GM11168 (cell line): ENCODE measurements around the gene IRAK1.
"Not testable (repeated sequence)": the region's sequence is repeated elsewhere in the genome, so short reads cannot be mapped to it uniquely, and the experiment has no call there.

Source experiments
- in situ Hi-C: fragments of 300-500 bp; cut with MboI; formaldehyde crosslinking; loops from one replicate; pipeline ENCODE4 v1.12.0; 2022; ENCODE audit warnings: low sequenced_read_pairs; ENCODE audit not compliant: unreplicated experiment

Gene IRAK1

DNA sequence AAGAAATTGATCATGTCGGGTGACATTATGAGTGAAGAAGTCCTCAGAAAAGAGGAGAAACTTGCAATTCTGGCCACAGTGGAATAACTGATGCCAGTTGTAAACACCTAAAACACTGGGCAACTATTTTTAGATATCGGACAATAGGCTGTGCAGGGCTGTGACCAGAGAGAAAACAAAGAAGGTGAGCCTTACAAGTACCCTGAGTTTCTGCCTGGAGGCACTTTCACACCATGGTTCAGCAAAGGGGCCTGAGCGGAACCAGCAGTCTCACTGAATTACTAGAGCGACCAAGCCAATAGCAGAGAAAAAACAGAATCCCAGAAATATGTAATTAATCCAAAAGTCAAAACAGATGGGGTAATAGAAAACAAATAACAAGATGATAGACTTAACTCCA, 11.2 kb downstream of the IRAK1 start:
- in situ Hi-C loops = no loop called here

- in situ Hi-C loops = no loop called here
Observed at GRCh38 chrX:154006947-154007346, 12.8 kb downstream of the IRAK1 start.

GRCh38 chrX:154004315-154004714, 15.4 kb downstream of the IRAK1 start:
- in situ Hi-C loops = no loop called here

GRCh38 chrX:154002215-154002719, 17.4 kb downstream of the IRAK1 start:
- in situ Hi-C loops = no loop called here

GRCh38 chrX:154000051-154000450, 19.7 kb downstream of the IRAK1 start:
- in situ Hi-C loops = no loop called here

GRCh38 chrX:153999359-154000037, 20.2 kb downstream of the IRAK1 start:
- in situ Hi-C loops = no loop called here

- in situ Hi-C loops = no loop called here
Observed at GRCh38 chrX:153995504-153995903, 24.2 kb downstream of the IRAK1 start.

DNA sequence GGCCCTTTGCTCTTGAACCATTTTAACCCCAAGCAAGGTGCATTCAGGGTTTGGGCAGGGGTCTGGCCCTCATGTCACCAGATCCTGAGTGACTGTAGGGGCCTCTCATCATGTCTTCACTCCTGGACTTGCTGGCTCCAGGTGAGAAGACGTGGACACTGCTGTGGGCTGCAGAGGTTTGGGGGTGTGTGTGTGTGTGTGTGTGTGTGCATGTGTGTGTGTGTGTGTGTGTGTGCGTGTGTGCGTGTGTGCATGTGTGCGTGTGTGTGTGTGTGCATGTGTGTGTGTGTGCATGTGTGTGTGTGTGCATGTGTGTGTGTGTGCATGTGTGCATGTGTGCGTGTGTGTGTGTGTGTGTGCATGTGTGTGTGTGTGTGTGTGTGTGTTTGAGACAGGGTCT, 25.3 kb downstream of the IRAK1 start:
- in situ Hi-C loops = not testable (repeated sequence)

GRCh38 chrX:153993978-153994377, 25.7 kb downstream of the IRAK1 start:
- in situ Hi-C loops = no loop called here

GRCh38 chrX:153993079-153993478, 26.6 kb downstream of the IRAK1 start:
- in situ Hi-C loops = no loop called here

- in situ Hi-C loops = no loop called here
Observed at GRCh38 chrX:153992180-153992579, 27.5 kb downstream of the IRAK1 start.

- in situ Hi-C loops = no loop called here
Observed at GRCh38 chrX:153991013-153991580, 28.6 kb downstream of the IRAK1 start.

- in situ Hi-C loops = no loop called here
Observed at GRCh38 chrX:153989973-153990655, 29.6 kb downstream of the IRAK1 start.

- in situ Hi-C loops = no loop called here
Observed at GRCh38 chrX:153988493-153988892, 31.2 kb downstream of the IRAK1 start.

DNA sequence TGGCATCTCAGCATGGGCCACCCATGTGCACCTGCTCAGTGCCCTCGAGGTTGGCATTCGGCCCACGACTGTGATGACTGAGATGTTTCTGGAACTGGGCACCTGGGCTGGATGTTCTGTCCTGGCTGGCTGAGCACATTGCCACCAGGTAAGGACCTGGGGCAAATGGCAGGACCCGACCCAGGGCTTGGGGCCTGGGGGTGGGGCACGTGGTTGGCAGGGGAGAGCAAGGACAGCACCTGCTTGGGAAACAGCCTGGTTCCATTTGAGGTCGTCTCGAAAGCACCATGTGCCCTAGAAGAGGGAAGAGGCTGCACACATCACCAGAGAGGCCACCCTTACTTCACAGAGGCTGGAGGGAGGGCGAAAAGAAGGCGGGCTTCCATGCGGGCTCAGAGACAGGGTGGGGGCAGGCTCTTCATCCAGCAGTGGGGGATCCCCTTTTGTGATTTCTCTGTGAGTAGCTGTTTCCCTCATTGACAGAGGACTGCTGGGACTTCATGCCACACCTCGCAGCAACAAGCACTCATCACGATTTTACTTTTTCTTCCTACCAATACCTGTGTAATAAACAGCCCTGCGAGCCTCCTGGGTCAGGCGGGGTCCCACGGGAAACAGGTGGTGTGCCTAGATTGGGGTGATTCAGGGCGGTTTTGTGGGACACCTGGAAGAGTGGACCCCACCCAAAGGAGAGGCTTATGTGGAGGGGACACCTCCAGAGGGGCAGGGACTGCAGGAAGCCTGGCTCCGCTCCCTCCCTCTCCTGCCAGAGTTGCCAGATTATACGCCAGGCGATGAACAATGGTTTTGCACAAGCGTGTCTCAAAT, 35.1 kb downstream of the IRAK1 start:
- in situ Hi-C loops = no loop called here

- in situ Hi-C loops = no loop called here
Observed at GRCh38 chrX:153983321-153983801, 36.3 kb downstream of the IRAK1 start.

DNA sequence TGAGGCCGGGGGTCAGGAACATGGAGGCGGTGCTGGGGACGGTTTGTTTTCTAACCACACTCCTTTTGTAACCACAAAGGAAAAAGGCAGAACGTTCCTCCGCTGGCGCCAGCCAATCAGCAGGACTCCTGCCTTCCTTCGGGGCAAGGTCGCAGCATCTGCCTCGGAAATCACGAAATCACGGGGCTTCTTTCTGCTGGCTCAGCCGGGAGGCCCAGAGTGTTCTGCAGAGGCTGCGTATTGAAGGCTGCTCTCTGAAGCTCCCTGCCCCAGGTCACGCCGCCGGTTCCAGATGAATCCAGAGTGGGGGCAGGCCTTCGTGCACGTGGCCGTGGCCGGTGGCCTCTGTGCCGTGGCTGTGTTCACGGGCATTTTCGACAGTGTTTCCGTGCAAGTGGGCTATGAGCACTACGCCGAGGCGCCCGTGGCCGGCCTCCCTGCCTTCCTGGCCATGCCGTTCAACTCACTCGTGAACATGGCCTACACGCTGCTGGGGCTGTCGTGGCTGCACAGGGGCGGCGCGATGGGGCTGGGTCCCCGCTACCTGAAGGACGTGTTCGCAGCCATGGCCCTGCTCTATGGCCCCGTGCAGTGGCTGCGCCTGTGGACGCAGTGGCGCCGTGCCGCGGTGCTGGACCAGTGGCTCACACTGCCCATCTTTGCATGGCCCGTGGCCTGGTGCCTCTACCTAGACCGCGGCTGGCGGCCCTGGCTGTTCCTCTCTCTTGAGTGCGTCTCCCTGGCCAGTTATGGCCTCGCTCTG, 37.8 kb downstream of the IRAK1 start:
- in situ Hi-C loops = no loop called here

DNA sequence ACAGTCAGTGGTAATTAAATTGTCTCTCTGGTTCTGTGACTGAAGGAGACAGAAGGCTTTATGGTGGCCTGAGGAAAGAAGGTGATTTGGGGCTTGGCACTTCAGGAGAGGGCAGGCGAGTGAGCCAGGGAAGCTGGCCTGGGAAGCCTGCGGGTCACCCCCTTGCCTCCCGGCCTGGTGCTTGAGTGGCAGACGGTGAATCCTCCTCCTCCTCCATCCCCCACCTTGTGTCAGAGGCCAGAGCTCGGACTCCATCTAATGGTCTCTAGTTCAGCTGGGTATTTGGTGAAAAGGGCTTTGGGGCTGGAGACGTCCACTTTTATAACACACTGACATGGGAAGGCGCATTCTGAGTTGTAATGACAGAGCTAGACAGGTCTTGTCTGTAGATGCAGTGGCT, 38.5 kb downstream of the IRAK1 start:
- in situ Hi-C loops = no loop called here

- in situ Hi-C loops = not testable (repeated sequence)
Observed at GRCh38 chrX:153980394-153980793, 39.3 kb downstream of the IRAK1 start.
